ENCODE data around the gene ALKBH8.
"Not testable (repeated sequence)": the region's sequence is repeated elsewhere in the genome, so short reads cannot be mapped to it uniquely, and the experiment has no call there.

ALKBH8 gene

GRCh38 chr11:107538239-107538638 lies 27.3 kb downstream of the ALKBH8 start:
- no peak overlapping the region for H3K27ac ChIP-seq (ENCODE audit: low read depth, low read length, poor library complexity, severe bottlenecking)
- no peaks in the 10 kb centered on the region for H4K20me1 ChIP-seq (ENCODE audit: insufficient read depth, low read length)
- no peaks in the 10 kb centered on the region for H3K9me2 ChIP-seq (ENCODE audit: low read depth, low read length)
- H3K9me3 ChIP-seq (ENCODE audit: low read length) = no peaks in the 10 kb centered on the region
- H3K79me2 ChIP-seq (ENCODE audit: insufficient read depth, low read length) = no peaks in the 10 kb centered on the region
- no peaks in the 10 kb centered on the region for H3F3A ChIP-seq (ENCODE audit: insufficient read depth, low read length)
- no peak overlapping the region for H3K9ac ChIP-seq (ENCODE audit: low read length)
- H2AFZ ChIP-seq (ENCODE audit: low read length) = no peak overlapping the region
- no peak overlapping the region for H3K4me3 ChIP-seq (ENCODE audit: low read depth, low read length, poor library complexity, severe bottlenecking)
- peaks cover 23% of the 10 kb centered on the region for H3K36me3 ChIP-seq (ENCODE audit: insufficient read depth, low read length)
- TF ChIP-seq EZH2 (IDR thresholded peaks at IDR 0.05; ENCODE audit: borderline replicate concordance, low read length) = no peak
- TF ChIP-seq, protein P1, sequence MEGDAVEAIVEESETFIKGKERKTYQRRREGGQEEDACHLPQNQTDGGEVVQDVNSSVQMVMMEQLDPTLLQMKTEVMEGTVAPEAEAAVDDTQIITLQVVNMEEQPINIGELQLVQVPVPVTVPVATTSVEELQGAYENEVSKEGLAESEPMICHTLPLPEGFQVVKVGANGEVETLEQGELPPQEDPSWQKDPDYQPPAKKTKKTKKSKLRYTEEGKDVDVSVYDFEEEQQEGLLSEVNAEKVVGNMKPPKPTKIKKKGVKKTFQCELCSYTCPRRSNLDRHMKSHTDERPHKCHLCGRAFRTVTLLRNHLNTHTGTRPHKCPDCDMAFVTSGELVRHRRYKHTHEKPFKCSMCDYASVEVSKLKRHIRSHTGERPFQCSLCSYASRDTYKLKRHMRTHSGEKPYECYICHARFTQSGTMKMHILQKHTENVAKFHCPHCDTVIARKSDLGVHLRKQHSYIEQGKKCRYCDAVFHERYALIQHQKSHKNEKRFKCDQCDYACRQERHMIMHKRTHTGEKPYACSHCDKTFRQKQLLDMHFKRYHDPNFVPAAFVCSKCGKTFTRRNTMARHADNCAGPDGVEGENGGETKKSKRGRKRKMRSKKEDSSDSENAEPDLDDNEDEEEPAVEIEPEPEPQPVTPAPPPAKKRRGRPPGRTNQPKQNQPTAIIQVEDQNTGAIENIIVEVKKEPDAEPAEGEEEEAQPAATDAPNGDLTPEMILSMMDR (IDR thresholded peaks at IDR 0.05; ENCODE audit: low read length) = no peak
- no peaks in the 10 kb centered on the region for H3K4me1 ChIP-seq (ENCODE audit: insufficient read depth, low read length, severe bottlenecking)
- H3K27me3 ChIP-seq (ENCODE audit: insufficient read depth, low read length) = no peaks in the 10 kb centered on the region
- no peak overlapping the region for H3K4me2 ChIP-seq (ENCODE audit: low read length)

- H3K79me2 ChIP-seq (ENCODE audit: insufficient read depth, low read length); H4K20me1 ChIP-seq (ENCODE audit: insufficient read depth, low read length); H3K27me3 ChIP-seq (ENCODE audit: insufficient read depth, low read length); H3K9me2 ChIP-seq (ENCODE audit: low read depth, low read length); H3K27ac ChIP-seq (ENCODE audit: low read depth, low read length, poor library complexity, severe bottlenecking); H3K9me3 ChIP-seq (ENCODE audit: low read length); H3K4me2 ChIP-seq (ENCODE audit: low read length); H2AFZ ChIP-seq (ENCODE audit: low read length); H3K4me3 ChIP-seq (ENCODE audit: low read depth, low read length, poor library complexity, severe bottlenecking); H3K9ac ChIP-seq (ENCODE audit: low read length); H3F3A ChIP-seq (ENCODE audit: insufficient read depth, low read length); H3K4me1 ChIP-seq (ENCODE audit: insufficient read depth, low read length, severe bottlenecking): not testable (repeated sequence)
- peaks cover 23% of the 10 kb centered on the region for H3K36me3 ChIP-seq (ENCODE audit: insufficient read depth, low read length)
Observed at GRCh38 chr11:107537155-107537554, 28.4 kb downstream of the ALKBH8 start.

- TF ChIP-seq EZH2 (IDR thresholded peaks at IDR 0.05; ENCODE audit: borderline replicate concordance, low read length) = no peak
- TF ChIP-seq, protein P1 (IDR thresholded peaks at IDR 0.05; ENCODE audit: low read length) = no peak
Observed at GRCh38 chr11:107526197-107526596, 39.3 kb downstream of the ALKBH8 start.

GRCh38 chr11:107508858-107509244 lies 56.7 kb downstream of the ALKBH8 start:
- TF ChIP-seq, protein P1 (IDR thresholded peaks at IDR 0.05; ENCODE audit: low read length) = no peak
- no peak for TF ChIP-seq EZH2 (IDR thresholded peaks at IDR 0.05; ENCODE audit: borderline replicate concordance, low read length)
- H3K27ac ChIP-seq (ENCODE audit: low read depth, low read length, poor library complexity, severe bottlenecking) = no peak overlapping the region
- H3K36me3 ChIP-seq (ENCODE audit: insufficient read depth, low read length) = peaks cover 22% of the 10 kb centered on the region
- H4K20me1 ChIP-seq (ENCODE audit: insufficient read depth, low read length) = no peaks in the 10 kb centered on the region
- no peaks in the 10 kb centered on the region for H3K4me1 ChIP-seq (ENCODE audit: insufficient read depth, low read length, severe bottlenecking)
- no peak overlapping the region for H3K9ac ChIP-seq (ENCODE audit: low read length)
- H3K9me2 ChIP-seq (ENCODE audit: low read depth, low read length) = no peaks in the 10 kb centered on the region
- H3K4me2 ChIP-seq (ENCODE audit: low read length) = no peak overlapping the region
- H2AFZ ChIP-seq (ENCODE audit: low read length) = no peak overlapping the region
- no peaks in the 10 kb centered on the region for H3K79me2 ChIP-seq (ENCODE audit: insufficient read depth, low read length)
- no peak overlapping the region for H3K4me3 ChIP-seq (ENCODE audit: low read depth, low read length, poor library complexity, severe bottlenecking)
- H3K27me3 ChIP-seq (ENCODE audit: insufficient read depth, low read length) = no peaks in the 10 kb centered on the region
- no peaks in the 10 kb centered on the region for H3F3A ChIP-seq (ENCODE audit: insufficient read depth, low read length)
- H3K9me3 ChIP-seq (ENCODE audit: low read length) = no peaks in the 10 kb centered on the region

More at GRCh38 chr11:107526197-107526596, 39.3 kb downstream of the ALKBH8 start:
- no peaks in the 10 kb centered on the region for H3K9me2 ChIP-seq (ENCODE audit: low read depth, low read length)
- no peaks in the 10 kb centered on the region for H3K27me3 ChIP-seq (ENCODE audit: insufficient read depth, low read length)
- no peaks in the 10 kb centered on the region for H4K20me1 ChIP-seq (ENCODE audit: insufficient read depth, low read length)
- no peak overlapping the region for H3K4me3 ChIP-seq (ENCODE audit: low read depth, low read length, poor library complexity, severe bottlenecking)
- H3K9me3 ChIP-seq (ENCODE audit: low read length) = no peaks in the 10 kb centered on the region
- no peak overlapping the region for H3K4me2 ChIP-seq (ENCODE audit: low read length)
- H3K27ac ChIP-seq (ENCODE audit: low read depth, low read length, poor library complexity, severe bottlenecking) = no peak overlapping the region
- no peak overlapping the region for H2AFZ ChIP-seq (ENCODE audit: low read length)
- peaks cover 19% of the 10 kb centered on the region for H3K36me3 ChIP-seq (ENCODE audit: insufficient read depth, low read length)
- no peaks in the 10 kb centered on the region for H3F3A ChIP-seq (ENCODE audit: insufficient read depth, low read length)
- H3K79me2 ChIP-seq (ENCODE audit: insufficient read depth, low read length) = no peaks in the 10 kb centered on the region
- H3K4me1 ChIP-seq (ENCODE audit: insufficient read depth, low read length, severe bottlenecking) = no peaks in the 10 kb centered on the region
- H3K9ac ChIP-seq (ENCODE audit: low read length) = no peak overlapping the region
